Endothelial cell (in vitro differentiated cells): ENCODE results near the gene GATA3. TPM values are rescaled to one million over a fixed set of nuclear protein-coding genes. Genes with fewer than 3 reads are reported as not detected.

Source experiments
- DNase-seq: peaks from one replicate; pipeline ENCODE4 v3.0.0; 2021; ENCODE audit warnings: low spot score
- H3K27ac Mint-ChIP-seq: one replicate; pipeline ENCODE4 v1.8.0; 2021; ENCODE audit warnings: mixed read lengths, inconsistent platforms; ENCODE audit not compliant: unreplicated experiment
- H3K27me3 Mint-ChIP-seq: one replicate; pipeline ENCODE4 v1.8.0; 2021; ENCODE audit warnings: mild to moderate bottlenecking, moderate library complexity, mixed read lengths, inconsistent platforms; ENCODE audit not compliant: unreplicated experiment
- H3K36me3 Mint-ChIP-seq: one replicate; pipeline ENCODE4 v1.8.0; 2021; ENCODE audit warnings: mild to moderate bottlenecking, low read depth, mixed read lengths, inconsistent platforms; ENCODE audit not compliant: unreplicated experiment
- H3K4me1 Mint-ChIP-seq: one replicate; pipeline ENCODE4 v1.8.0; 2021; ENCODE audit warnings: mild to moderate bottlenecking, mixed read lengths, inconsistent platforms; ENCODE audit not compliant: unreplicated experiment
- H3K4me3 Mint-ChIP-seq: one replicate; pipeline ENCODE4 v1.8.0; 2021; ENCODE audit warnings: mild to moderate bottlenecking, mixed read lengths, inconsistent platforms; ENCODE audit not compliant: unreplicated experiment
- H3K9me3 Mint-ChIP-seq: one replicate; pipeline ENCODE4 v1.8.0; 2021; ENCODE audit warnings: mixed read lengths, inconsistent platforms; ENCODE audit not compliant: unreplicated experiment
- CTCF ChIP-seq: fragments of 200-600 bp; sonication (generic); IDR thresholded peaks from one replicate; pipeline ENCODE4 v1.5.0; 2021; ENCODE audit warnings: antibody characterized with exemption; ENCODE audit not compliant: unreplicated experiment
- total RNA-seq: library from RNA; stranded (reverse); fragmentation: NEBNext Ultra II Directional; extraction: Animal tissue kit (Norgen Biotek cat#: 25700); gene quantifications from one replicate; pipeline ENCODE4 v1.2.1, GENCODE V29; 2021; ENCODE audit not compliant: unreplicated experiment

The GATA3 gene
- total RNA-seq, 1 donor from 2014 or later = 70.9 TPM

- Mint-ChIP-seq H3K36me3 (no peaks in the 10 kb centered on the region), H3K27ac (no peak overlapping the region), H3K4me1 (no peaks in the 10 kb centered on the region), H3K27me3 (peaks cover 3% of the 10 kb centered on the region), H3K9me3 (no peaks in the 10 kb centered on the region), H3K4me3 (no peak overlapping the region)
- DNase-seq = no peak
- no peak for TF ChIP-seq CTCF
Observed at GRCh38 chr10:8121201-8121890, 66.9 kb downstream of the GATA3 start.

GRCh38 chr10:8122611-8123369, 68.3 kb downstream of the GATA3 start:
- H3K9me3 Mint-ChIP-seq = no peaks in the 10 kb centered on the region
- no peaks in the 10 kb centered on the region for H3K4me1 Mint-ChIP-seq
- H3K27me3 Mint-ChIP-seq = no peaks in the 10 kb centered on the region
- H3K4me3 Mint-ChIP-seq = no peak overlapping the region
- H3K36me3 Mint-ChIP-seq = no peaks in the 10 kb centered on the region
- DNase-seq = no peak
- no peak for TF ChIP-seq CTCF
- H3K27ac Mint-ChIP-seq = no peak overlapping the region

GRCh38 chr10:8124436-8124835, 69.9 kb downstream of the GATA3 start:
- no peak for DNase-seq
- Mint-ChIP-seq H3K4me1 (no peaks in the 10 kb centered on the region), H3K36me3 (no peaks in the 10 kb centered on the region), H3K9me3 (no peaks in the 10 kb centered on the region), H3K27ac (no peak overlapping the region), H3K27me3 (no peaks in the 10 kb centered on the region), H3K4me3 (no peak overlapping the region)
- TF ChIP-seq CTCF = no peak

Other genes starting within 250 kb of the GATA3 start
- 12.4 TPM for gene TAF3, start 236.2 kb upstream of the GATA3 start, total RNA-seq